Stimulated activated CD8-positive, alpha-beta memory T cell treated with anti-CD3 and anti-CD28 coated beads, Interleukin-15, amount 100 ng/mL, for 4 hours (primary cell): Measurements from ENCODE around the gene EYS.
"Not testable (repeated sequence)": the region's sequence is repeated elsewhere in the genome, so short reads cannot be mapped to it uniquely, and the experiment has no call there.

Experiments used
- DNase-seq, 2 donors: peaks; one replicate each; pipeline ENCODE4 v3.0.0-alpha.2; 2020; ENCODE audit warnings: low read depth in 2 of 2

EYS gene

GRCh38 chr6:65461121-65461520 is 245.9 kb downstream of the EYS start:
- DNase-seq = no peak

DNA sequence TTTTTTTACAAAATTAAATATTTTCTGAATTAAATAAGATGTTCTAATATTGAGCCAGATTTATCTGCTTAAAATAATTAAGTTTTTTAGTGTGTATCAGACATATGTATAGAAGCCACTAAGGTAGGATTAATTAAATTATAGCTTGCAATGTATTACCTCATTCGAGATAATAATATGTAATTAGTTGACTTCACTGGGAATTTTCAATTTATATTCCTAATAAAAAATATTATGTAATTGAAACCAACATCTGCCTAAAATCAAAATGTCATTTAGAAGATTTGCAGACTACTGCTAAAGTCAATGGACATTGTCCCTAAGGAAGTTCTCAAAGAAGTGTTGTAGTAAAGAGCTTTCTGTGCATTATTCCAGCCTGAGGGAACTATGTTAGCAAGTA is 254.7 kb downstream of the EYS start:
- DNase-seq = no peak

DNA sequence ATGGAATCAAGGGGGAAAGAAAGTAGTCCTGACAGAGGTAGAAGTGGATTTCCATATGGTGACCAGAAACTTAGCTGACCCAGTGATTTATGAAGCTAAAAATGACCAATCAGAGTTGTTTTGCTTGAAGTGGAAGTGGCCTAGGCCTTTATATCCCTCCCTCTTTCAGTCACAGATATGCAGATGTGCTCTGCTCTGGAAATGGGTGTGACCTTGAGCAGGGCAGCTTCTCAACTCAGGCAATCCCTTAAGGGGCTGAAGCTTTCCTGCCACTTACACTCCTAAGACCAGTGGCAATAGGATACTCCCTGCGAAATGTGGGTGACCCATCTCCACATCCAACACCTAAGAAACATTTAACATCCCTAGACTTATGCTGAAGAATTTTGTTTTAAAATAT is 256.6 kb downstream of the EYS start:
- no peak for DNase-seq

- DNase-seq = no peak
Observed at GRCh38 chr6:65449926-65450325, 257.1 kb downstream of the EYS start.

DNA sequence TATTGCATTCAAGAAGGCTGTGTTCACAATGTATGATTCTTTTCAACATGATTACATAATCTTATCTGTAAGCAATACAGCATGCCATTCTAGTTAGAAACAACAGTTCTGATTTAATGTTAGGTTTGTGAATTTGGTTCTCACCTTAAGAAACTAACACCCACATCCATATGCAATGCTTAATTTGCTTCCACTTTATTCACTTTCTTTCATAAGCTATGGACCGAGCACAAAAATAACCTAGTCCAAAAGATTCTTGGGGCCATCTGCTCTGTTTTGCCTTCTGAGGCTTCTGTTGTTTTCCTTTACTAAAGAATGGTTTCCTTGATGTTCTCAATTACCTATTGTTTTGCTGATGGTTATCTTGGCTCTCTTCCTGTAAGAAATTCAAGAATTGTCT is 258.2 kb downstream of the EYS start:
- DNase-seq = no peak

GRCh38 chr6:65436281-65436680 is 270.7 kb downstream of the EYS start:
- DNase-seq = no peak

- no peak for DNase-seq
Observed at GRCh38 chr6:65416621-65417020, 290.4 kb downstream of the EYS start.

- DNase-seq = no peak
Observed at GRCh38 chr6:65410309-65410708, 296.7 kb downstream of the EYS start.

DNA sequence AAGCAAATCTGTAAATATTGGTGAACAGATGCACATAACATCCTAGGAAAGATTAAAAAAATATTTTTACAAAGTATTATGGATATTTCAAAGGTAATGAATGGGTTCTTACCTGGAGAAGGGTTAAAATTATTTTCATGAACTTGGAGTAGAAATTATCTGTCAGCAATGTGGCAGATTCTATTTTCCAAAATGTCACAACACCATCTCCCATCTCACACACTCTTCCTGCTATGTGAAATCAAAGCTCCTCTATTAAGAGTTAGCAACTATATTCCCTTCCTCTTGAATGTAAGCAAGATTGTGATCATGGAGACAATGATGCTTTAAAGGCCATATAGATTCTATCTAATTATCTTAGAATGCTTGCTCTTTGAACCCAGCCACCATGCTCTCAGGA is 304.5 kb downstream of the EYS start:
- no peak for DNase-seq

GRCh38 chr6:65399355-65400084 is 307.5 kb downstream of the EYS start:
- no peak for DNase-seq

DNA sequence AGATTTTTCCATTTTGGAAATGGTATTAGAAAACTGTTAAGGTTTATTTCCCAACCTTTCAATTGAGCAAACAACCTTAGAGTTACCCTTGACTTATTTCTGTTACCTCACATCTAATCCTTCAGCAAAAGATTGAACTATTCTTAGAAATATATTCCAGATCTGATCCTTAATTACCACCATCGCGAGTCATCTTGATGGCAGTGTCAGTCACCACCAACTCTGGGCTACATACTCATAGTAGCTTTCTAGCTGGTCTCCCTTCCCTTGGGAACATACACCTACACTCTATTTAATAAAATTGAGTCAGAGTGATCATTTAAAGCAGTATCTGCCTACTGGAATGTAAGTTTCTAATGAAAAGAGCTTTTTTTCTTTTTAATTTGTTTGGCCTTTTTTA is 308.2 kb downstream of the EYS start:
- DNase-seq = no peak

DNA sequence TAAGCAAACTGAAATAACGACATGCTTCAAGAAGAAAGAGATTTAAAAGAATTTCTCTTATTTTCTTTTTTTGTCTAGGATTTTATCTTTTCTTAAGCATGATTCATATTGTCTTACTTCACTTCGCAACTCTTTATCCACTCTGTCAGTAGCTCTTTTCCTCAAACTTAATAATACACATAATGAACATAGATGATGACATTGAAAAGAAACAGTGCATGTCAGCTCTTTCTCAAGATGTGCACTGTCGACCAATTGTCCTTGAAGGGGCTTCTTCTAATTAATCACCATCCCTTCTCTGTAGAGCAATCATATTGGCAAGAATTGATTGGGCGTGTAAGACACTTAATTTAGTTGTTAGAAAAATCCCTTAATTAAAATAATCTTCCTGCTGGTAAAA is 356.5 kb downstream of the EYS start:
- no peak for DNase-seq

DNA sequence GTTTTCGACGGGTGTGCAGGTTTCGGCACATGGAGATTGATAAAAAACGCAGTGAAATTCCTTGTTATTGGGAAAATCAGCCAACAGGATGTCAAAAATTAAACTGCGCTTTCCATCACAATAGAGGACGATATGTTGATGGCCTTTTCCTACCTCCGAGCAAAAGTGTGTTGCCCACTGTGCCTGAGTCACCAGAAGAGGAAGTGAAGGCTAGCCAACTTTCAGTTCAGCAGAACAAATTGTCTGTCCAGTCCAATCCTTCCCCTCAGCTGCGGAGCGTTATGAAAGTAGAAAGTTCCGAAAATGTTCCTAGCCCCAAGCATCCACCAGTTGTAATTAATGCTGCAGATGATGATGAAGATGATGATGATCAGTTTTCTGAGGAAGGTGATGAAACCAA is 404.4 kb downstream of the EYS start:
- DNase-seq = not testable (repeated sequence)

- no peak for DNase-seq
Observed at GRCh38 chr6:65299236-65299635, 407.8 kb downstream of the EYS start.

DNA sequence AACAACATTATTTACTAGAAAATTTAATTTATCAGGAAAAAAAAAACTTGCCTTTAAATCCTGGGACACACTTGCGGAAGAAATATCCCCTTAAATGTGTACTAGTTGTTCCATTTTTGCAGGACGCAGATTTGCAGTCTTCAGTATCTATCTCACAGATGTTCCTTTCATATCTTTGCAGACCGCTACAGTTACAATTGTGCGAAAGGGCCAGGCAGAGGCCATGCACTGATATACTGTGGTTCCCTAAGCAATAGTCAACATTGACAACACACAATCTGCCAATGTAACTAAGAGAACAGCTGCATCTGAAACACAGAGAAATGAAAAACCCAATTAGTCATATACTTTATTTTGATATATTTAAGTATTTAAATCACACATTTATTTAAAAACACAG is 411.2 kb downstream of the EYS start:
- DNase-seq = no peak

DNA sequence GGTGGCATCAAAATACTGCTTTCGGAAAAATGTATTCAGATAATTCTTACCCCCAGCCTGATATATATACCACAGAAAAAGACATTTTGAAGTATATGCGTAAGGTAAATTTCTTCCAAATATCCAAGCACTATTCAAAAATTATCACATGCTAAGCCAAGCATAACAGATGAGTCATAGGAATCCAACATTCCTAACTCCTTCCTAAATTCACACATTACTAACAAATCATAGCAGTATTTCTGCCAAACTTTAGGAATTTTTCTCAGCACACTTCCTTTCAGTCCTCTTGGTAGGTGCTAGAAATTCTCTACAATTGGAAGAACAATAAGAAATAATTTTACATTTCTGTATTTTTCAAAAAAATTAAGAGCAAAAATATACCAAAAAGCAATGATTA is 417.5 kb downstream of the EYS start:
- no peak for DNase-seq

- DNase-seq = no peak
Observed at GRCh38 chr6:65285275-65285674, 421.8 kb downstream of the EYS start.

GRCh38 chr6:65280060-65280459 is 427.0 kb downstream of the EYS start:
- DNase-seq = no peak

- no peak for DNase-seq
Observed at GRCh38 chr6:65262241-65262640, 444.8 kb downstream of the EYS start.

GRCh38 chr6:65259982-65260381 is 447.0 kb downstream of the EYS start:
- no peak for DNase-seq

- DNase-seq = no peak
Observed at GRCh38 chr6:65259059-65259458, 448.0 kb downstream of the EYS start.

DNA sequence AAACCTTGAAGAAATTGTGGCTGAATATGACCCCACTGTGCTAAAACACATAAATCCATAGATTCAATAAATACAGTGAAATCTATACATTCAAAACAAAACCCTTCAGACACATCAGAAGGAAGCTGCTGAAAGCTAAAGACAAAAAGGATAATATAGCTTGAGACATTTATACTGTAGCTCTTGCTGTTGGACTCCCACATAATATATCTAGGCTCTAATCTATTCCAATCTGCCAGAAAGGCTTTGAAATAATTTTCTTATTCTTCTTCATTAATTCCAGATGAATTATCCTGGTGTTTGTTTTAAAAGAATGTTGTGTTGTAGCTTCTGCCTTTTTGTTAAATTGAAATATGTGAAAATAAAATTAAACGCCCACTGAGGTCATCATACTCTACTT is 454.0 kb downstream of the EYS start:
- DNase-seq = no peak

- DNase-seq = no peak
Observed at GRCh38 chr6:65248101-65248610, 458.9 kb downstream of the EYS start.

DNA sequence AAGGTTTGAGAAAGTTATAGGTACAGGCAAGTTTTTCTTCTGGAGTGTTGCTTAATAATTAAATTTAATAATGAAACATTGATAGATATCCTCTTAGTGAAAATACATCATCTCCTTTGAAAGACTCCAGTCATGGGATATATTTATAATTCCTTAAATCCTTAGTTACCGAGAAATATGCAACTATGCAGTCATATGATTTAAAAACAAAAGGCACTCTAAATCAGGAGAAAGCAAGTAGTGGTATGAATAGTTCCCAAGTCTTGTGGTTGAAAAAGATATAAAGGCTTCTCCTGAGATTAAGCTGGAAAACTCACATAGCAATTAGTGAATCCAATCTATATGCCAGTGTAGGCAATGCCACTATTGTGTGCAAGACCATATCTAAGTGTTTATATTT is 475.4 kb downstream of the EYS start:
- no peak for DNase-seq
